ENCODE measurements around the gene BICRA.

Gene BICRA

GRCh38 chr19:47691782-47692181 lies 82.8 kb downstream of the BICRA start:
- Histone ChIP-seq H3K9me3 (ENCODE audit: insufficient read depth, low read length) (no peaks in the 10 kb centered on the region), H3K9ac (ENCODE audit: low read length) (no peak overlapping the region), H3F3A (ENCODE audit: insufficient read depth) (no peaks in the 10 kb centered on the region), H2AFZ (ENCODE audit: low read depth, low read length, severe bottlenecking) (no peak overlapping the region), H3K4me3 (ENCODE audit: insufficient read depth, low read length, poor library complexity, severe bottlenecking) (no peak overlapping the region), H4K20me1 (ENCODE audit: low read depth, low read length) (no peaks in the 10 kb centered on the region), H3K27ac (ENCODE audit: low read depth, low read length) (no peak overlapping the region), H3K36me3 (ENCODE audit: low read length) (no peaks in the 10 kb centered on the region), H3K9me2 (replicated peaks; ENCODE audit: insufficient read depth, low read length) (no peaks in the 10 kb centered on the region), H3K27me3 (ENCODE audit: low read length) (no peaks in the 10 kb centered on the region), H3K4me2 (ENCODE audit: low read depth, low read length, poor library complexity, severe bottlenecking) (no peak overlapping the region), H3K79me2 (ENCODE audit: insufficient read depth, low read length) (no peaks in the 10 kb centered on the region)
- no peak for TF ChIP-seq EZH2phosphoT487 (conservative IDR thresholded peaks at IDR 0.05; ENCODE audit: low read length)
- TF ChIP-seq, protein P1, sequence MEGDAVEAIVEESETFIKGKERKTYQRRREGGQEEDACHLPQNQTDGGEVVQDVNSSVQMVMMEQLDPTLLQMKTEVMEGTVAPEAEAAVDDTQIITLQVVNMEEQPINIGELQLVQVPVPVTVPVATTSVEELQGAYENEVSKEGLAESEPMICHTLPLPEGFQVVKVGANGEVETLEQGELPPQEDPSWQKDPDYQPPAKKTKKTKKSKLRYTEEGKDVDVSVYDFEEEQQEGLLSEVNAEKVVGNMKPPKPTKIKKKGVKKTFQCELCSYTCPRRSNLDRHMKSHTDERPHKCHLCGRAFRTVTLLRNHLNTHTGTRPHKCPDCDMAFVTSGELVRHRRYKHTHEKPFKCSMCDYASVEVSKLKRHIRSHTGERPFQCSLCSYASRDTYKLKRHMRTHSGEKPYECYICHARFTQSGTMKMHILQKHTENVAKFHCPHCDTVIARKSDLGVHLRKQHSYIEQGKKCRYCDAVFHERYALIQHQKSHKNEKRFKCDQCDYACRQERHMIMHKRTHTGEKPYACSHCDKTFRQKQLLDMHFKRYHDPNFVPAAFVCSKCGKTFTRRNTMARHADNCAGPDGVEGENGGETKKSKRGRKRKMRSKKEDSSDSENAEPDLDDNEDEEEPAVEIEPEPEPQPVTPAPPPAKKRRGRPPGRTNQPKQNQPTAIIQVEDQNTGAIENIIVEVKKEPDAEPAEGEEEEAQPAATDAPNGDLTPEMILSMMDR (IDR thresholded peaks at IDR 0.05; ENCODE audit: insufficient read depth, low read length, poor library complexity, severe bottlenecking), result no peak

GRCh38 chr19:47693489-47693888 lies 84.6 kb downstream of the BICRA start:
- Histone ChIP-seq H3K9ac (ENCODE audit: low read length) (no peak overlapping the region), H3K27me3 (ENCODE audit: low read length) (no peaks in the 10 kb centered on the region), H4K20me1 (ENCODE audit: low read depth, low read length) (no peaks in the 10 kb centered on the region), H3K27ac (ENCODE audit: low read depth, low read length) (no peak overlapping the region), H3K9me2 (replicated peaks; ENCODE audit: insufficient read depth, low read length) (no peaks in the 10 kb centered on the region), H2AFZ (ENCODE audit: low read depth, low read length, severe bottlenecking) (no peak overlapping the region), H3K4me3 (ENCODE audit: insufficient read depth, low read length, poor library complexity, severe bottlenecking) (no peak overlapping the region), H3K4me2 (ENCODE audit: low read depth, low read length, poor library complexity, severe bottlenecking) (no peak overlapping the region), H3K9me3 (ENCODE audit: insufficient read depth, low read length) (no peaks in the 10 kb centered on the region), H3K36me3 (ENCODE audit: low read length) (no peaks in the 10 kb centered on the region), H3K79me2 (ENCODE audit: insufficient read depth, low read length) (no peaks in the 10 kb centered on the region), H3F3A (ENCODE audit: insufficient read depth) (no peaks in the 10 kb centered on the region)
- TF ChIP-seq, protein P1 (IDR thresholded peaks at IDR 0.05; ENCODE audit: insufficient read depth, low read length, poor library complexity, severe bottlenecking), result no peak
- no peak for TF ChIP-seq EZH2phosphoT487 (conservative IDR thresholded peaks at IDR 0.05; ENCODE audit: low read length)

GRCh38 chr19:47693903-47694302 lies 85.0 kb downstream of the BICRA start:
- TF ChIP-seq, protein P1 (IDR thresholded peaks at IDR 0.05; ENCODE audit: insufficient read depth, low read length, poor library complexity, severe bottlenecking), result no peak
- no peak for TF ChIP-seq EZH2phosphoT487 (conservative IDR thresholded peaks at IDR 0.05; ENCODE audit: low read length)
- no peaks in the 10 kb centered on the region for H3F3A ChIP-seq (ENCODE audit: insufficient read depth)
- H3K27me3 ChIP-seq (ENCODE audit: low read length), result no peaks in the 10 kb centered on the region
- H3K9ac ChIP-seq (ENCODE audit: low read length), result no peak overlapping the region
- no peaks in the 10 kb centered on the region for H3K36me3 ChIP-seq (ENCODE audit: low read length)
- no peaks in the 10 kb centered on the region for H3K9me3 ChIP-seq (ENCODE audit: insufficient read depth, low read length)
- H3K4me2 ChIP-seq (ENCODE audit: low read depth, low read length, poor library complexity, severe bottlenecking), result no peak overlapping the region
- no peak overlapping the region for H3K27ac ChIP-seq (ENCODE audit: low read depth, low read length)
- no peaks in the 10 kb centered on the region for H3K79me2 ChIP-seq (ENCODE audit: insufficient read depth, low read length)
- H3K9me2 ChIP-seq (replicated peaks; ENCODE audit: insufficient read depth, low read length), result no peaks in the 10 kb centered on the region
- H4K20me1 ChIP-seq (ENCODE audit: low read depth, low read length), result no peaks in the 10 kb centered on the region
- H3K4me3 ChIP-seq (ENCODE audit: insufficient read depth, low read length, poor library complexity, severe bottlenecking), result no peak overlapping the region
- H2AFZ ChIP-seq (ENCODE audit: low read depth, low read length, severe bottlenecking), result no peak overlapping the region
